ENCODE results near the gene VSIG4. TPM values are rescaled to one million over a fixed set of nuclear protein-coding genes. Genes with fewer than 3 reads are reported as not detected.

VSIG4 gene
- total and polyA plus RNA-seq, 10 of the 15 experiments (the other 5 are each of a cell fraction or from before 2014, with no cell fraction given) = 0.05 to 0.36 TPM; not detected in 8

DNA sequence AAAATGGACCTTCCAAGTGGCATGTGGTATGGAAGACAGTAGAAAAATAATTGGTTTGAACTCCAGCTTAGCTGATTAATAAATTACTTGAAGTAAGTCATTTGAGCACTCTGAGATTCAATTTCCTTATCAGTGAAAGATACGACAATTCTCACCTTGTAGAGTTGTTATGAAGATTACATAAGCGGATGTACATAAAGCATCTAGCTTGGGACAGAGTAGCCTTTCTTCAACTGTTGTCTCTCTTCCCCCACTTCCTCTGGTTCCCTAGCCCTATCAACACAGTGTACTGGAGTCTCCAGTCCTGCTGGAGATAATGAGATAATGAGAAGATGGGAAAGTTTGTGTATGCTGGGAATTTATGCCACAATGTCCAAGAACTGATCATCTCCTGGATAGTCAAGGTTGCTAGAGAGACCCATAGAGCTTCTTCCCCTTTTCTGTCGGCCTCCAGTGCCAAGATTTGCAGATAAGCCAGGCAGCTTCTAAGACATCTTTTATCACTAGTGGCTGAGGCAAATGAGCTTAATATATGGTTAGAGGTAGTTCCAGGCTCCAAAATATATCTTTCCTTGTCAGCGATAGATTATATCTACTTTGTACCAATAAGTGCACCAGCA is 33.9 kb downstream of the VSIG4 start (continued):
- TF ChIP-seq, protein P1, sequence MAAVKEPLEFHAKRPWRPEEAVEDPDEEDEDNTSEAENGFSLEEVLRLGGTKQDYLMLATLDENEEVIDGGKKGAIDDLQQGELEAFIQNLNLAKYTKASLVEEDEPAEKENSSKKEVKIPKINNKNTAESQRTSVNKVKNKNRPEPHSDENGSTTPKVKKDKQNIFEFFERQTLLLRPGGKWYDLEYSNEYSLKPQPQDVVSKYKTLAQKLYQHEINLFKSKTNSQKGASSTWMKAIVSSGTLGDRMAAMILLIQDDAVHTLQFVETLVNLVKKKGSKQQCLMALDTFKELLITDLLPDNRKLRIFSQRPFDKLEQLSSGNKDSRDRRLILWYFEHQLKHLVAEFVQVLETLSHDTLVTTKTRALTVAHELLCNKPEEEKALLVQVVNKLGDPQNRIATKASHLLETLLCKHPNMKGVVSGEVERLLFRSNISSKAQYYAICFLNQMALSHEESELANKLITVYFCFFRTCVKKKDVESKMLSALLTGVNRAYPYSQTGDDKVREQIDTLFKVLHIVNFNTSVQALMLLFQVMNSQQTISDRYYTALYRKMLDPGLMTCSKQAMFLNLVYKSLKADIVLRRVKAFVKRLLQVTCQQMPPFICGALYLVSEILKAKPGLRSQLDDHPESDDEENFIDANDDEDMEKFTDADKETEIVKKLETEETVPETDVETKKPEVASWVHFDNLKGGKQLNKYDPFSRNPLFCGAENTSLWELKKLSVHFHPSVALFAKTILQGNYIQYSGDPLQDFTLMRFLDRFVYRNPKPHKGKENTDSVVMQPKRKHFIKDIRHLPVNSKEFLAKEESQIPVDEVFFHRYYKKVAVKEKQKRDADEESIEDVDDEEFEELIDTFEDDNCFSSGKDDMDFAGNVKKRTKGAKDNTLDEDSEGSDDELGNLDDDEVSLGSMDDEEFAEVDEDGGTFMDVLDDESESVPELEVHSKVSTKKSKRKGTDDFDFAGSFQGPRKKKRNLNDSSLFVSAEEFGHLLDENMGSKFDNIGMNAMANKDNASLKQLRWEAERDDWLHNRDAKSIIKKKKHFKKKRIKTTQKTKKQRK (IDR thresholded peaks at IDR 0.05; ENCODE audit: low read depth, low read length) = no peak
- no peak for TF ChIP-seq MYC (IDR thresholded peaks at IDR 0.05; ENCODE audit: insufficient read depth, insufficient read length, insufficient replicate concordance, low read length, severe bottlenecking)
- no peak for TF ChIP-seq WRNIP1 (IDR thresholded peaks at IDR 0.05; ENCODE audit: borderline replicate concordance, low read depth, low read length)
- TF ChIP-seq SMAD1 (IDR thresholded peaks at IDR 0.05; ENCODE audit: low read depth, partially characterized antibody) = no peak
- TF ChIP-seq JUNB (IDR thresholded peaks at IDR 0.05) = no peak
- TF ChIP-seq SPI1 (IDR thresholded peaks at IDR 0.05; ENCODE audit: borderline replicate concordance, insufficient read depth, low read depth, low read length) = no peak
- TF ChIP-seq, protein P2, sequence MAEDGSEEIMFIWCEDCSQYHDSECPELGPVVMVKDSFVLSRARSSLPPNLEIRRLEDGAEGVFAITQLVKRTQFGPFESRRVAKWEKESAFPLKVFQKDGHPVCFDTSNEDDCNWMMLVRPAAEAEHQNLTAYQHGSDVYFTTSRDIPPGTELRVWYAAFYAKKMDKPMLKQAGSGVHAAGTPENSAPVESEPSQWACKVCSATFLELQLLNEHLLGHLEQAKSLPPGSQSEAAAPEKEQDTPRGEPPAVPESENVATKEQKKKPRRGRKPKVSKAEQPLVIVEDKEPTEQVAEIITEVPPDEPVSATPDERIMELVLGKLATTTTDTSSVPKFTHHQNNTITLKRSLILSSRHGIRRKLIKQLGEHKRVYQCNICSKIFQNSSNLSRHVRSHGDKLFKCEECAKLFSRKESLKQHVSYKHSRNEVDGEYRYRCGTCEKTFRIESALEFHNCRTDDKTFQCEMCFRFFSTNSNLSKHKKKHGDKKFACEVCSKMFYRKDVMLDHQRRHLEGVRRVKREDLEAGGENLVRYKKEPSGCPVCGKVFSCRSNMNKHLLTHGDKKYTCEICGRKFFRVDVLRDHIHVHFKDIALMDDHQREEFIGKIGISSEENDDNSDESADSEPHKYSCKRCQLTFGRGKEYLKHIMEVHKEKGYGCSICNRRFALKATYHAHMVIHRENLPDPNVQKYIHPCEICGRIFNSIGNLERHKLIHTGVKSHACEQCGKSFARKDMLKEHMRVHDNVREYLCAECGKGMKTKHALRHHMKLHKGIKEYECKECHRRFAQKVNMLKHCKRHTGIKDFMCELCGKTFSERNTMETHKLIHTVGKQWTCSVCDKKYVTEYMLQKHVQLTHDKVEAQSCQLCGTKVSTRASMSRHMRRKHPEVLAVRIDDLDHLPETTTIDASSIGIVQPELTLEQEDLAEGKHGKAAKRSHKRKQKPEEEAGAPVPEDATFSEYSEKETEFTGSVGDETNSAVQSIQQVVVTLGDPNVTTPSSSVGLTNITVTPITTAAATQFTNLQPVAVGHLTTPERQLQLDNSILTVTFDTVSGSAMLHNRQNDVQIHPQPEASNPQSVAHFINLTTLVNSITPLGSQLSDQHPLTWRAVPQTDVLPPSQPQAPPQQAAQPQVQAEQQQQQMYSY (CRISPR knock-in tag; IDR thresholded peaks at IDR 0.05) = no peak
- TF ChIP-seq RCOR1 (conservative IDR thresholded peaks at IDR 0.05; ENCODE audit: low read depth, low read length) = no peak
- TF ChIP-seq POLR2A (IDR thresholded peaks at IDR 0.05; ENCODE audit: low read depth, low read length) = no peak
- TF ChIP-seq ZNF384 (IDR thresholded peaks at IDR 0.05; ENCODE audit: borderline replicate concordance, low read depth, low read length) = no peak

Measured in GM12878 (cell line).